ENCODE results near the gene DMRT2.

DMRT2 gene

GRCh38 chr9:1050125-1050895 is at the start of gene DMRT2:
Gene DMRT2, plus strand, starts transcription at chr9:1050357. Its CDS starts 1,257 bp downstream, at chr9:1051614.
- DNase-seq (ENCODE audit: low read depth, low spot score): peak; percentile 48
- in situ Hi-C loops (cut with HindIII; ENCODE audit: low sequenced_read_pairs): no loop called here
- no peak within 1 kb of the TSS for H3K4me3 ChIP-seq (ENCODE audit: low read depth, low read length)
- TF ChIP-seq CTCF (IDR thresholded peaks at IDR 0.05; ENCODE audit: low read depth, low read length): no peak

- no peak overlapping the region for H3K4me3 ChIP-seq (ENCODE audit: low read depth, low read length)
- no peak for TF ChIP-seq CTCF (IDR thresholded peaks at IDR 0.05; ENCODE audit: low read depth, low read length)
- in situ Hi-C loops (cut with HindIII; ENCODE audit: low sequenced_read_pairs): no loop called here
- no peak for DNase-seq (ENCODE audit: low read depth, low spot score)
Observed at GRCh38 chr9:1001838-1002237, 48.3 kb upstream of the DMRT2 start.

GRCh38 chr9:1002678-1003077 is 47.5 kb upstream of the DMRT2 start:
- no peak for TF ChIP-seq CTCF (IDR thresholded peaks at IDR 0.05; ENCODE audit: low read depth, low read length)
- no peak overlapping the region for H3K4me3 ChIP-seq (ENCODE audit: low read depth, low read length)
- DNase-seq (ENCODE audit: low read depth, low spot score): no peak
- in situ Hi-C loops (cut with HindIII; ENCODE audit: low sequenced_read_pairs): no loop called here

- peak; percentile 43 for DNase-seq (ENCODE audit: low read depth, low spot score)
- peak; percentile 65 for TF ChIP-seq CTCF (IDR thresholded peaks at IDR 0.05; ENCODE audit: low read depth, low read length)
- H3K4me3 ChIP-seq (ENCODE audit: low read depth, low read length): no peak overlapping the region
- in situ Hi-C loops (cut with HindIII; ENCODE audit: low sequenced_read_pairs): no loop called here
Observed at GRCh38 chr9:1005043-1005667, 45.0 kb upstream of the DMRT2 start.

GRCh38 chr9:1007312-1007711 is 42.8 kb upstream of the DMRT2 start:
- in situ Hi-C loops (cut with HindIII; ENCODE audit: low sequenced_read_pairs): no loop called here
- no peak for DNase-seq (ENCODE audit: low read depth, low spot score)
- H3K4me3 ChIP-seq (ENCODE audit: low read depth, low read length): no peak overlapping the region
- TF ChIP-seq CTCF (IDR thresholded peaks at IDR 0.05; ENCODE audit: low read depth, low read length): no peak

- no peak for TF ChIP-seq CTCF (IDR thresholded peaks at IDR 0.05; ENCODE audit: low read depth, low read length)
- H3K4me3 ChIP-seq (ENCODE audit: low read depth, low read length): no peak overlapping the region
- in situ Hi-C loops (cut with HindIII; ENCODE audit: low sequenced_read_pairs): no loop called here
- no peak for DNase-seq (ENCODE audit: low read depth, low spot score)
Observed at GRCh38 chr9:1008216-1008615, 41.9 kb upstream of the DMRT2 start.

Data from astrocyte of the spinal cord (primary cell).